H7 (cell line): ENCODE data around the gene GJA5. TPM values are rescaled to one million over a fixed set of nuclear protein-coding genes. Genes with fewer than 3 reads are reported as not detected.

Source experiments
- DNase-seq: peaks from one replicate; pipeline ENCODE4 v3.0.0; 2012
- H3K27me3 ChIP-seq: 2 replicates; pipeline ENCODE4 v1.6.0; 2011; ENCODE audit warnings: mild to moderate bottlenecking, low read length; ENCODE audit not compliant: control insufficient read depth, insufficient read depth
- H3K36me3 ChIP-seq: replicated peaks from 2 replicates; pipeline ENCODE4 v1.5.1; 2011; ENCODE audit warnings: low read length; ENCODE audit not compliant: control insufficient read depth, insufficient read depth
- H3K4me3 ChIP-seq: 2 replicates; pipeline ENCODE4 v1.5.1; 2011; ENCODE audit warnings: low read depth, mild to moderate bottlenecking, control low read depth, low read length, moderate library complexity; ENCODE audit not compliant: insufficient read depth
- total RNA-seq: library from RNA; depleted of rRNA; stranded (reverse); fragments of >200 nt; shearing (Covaris generic); gene quantifications from 2 replicates; pipeline ENCODE4 v1.2.3, GENCODE V29; 2014; rRNA removed

The GJA5 gene
- total RNA-seq, 1 experiment from 2014 or later = 2.6 TPM

GRCh38 chr1:147726168-147726567, 34.2 kb downstream of the GJA5 start:
- Histone ChIP-seq H3K4me3 (no peak overlapping the region), H3K36me3 (no peaks in the 10 kb centered on the region), H3K27me3 (no peaks in the 10 kb centered on the region)
- DNase-seq = peak; percentile 19

- Histone ChIP-seq H3K27me3 (no peaks in the 10 kb centered on the region), H3K36me3 (no peaks in the 10 kb centered on the region), H3K4me3 (no peak overlapping the region)
- DNase-seq = no peak
These were observed 34.7 kb downstream of the GJA5 start for GRCh38 chr1:147725685-147726084.

DNA sequence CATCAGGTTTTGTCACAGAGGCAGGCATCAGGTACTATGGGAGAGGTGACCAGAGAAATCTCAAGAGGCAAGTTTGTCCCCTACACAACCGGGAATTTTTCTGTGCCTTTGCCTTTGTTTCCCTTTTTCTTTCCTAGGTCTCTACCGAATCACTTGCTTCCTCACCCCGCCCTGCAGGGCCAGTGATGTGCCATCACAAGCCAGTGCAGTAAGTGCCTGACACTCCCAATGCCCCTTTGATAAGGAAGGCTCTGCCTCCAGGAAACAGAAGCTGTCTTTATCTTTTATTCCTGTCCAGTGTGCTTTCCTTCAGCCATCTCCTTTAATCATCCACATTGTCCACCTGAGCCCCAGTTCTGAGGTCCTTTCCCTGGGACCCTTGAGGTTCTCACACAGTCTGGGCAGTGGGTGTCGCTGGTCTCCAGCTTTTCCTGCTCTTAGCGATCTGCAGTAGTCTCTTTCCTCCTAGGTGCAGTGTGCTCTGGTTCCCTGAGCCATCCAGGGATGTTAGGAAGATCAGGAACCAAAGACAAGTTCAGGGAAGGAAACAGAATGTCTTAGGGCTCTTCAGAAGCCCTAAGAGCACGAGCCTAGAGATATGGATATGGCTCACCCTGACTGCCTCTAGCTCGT, 36.6 kb downstream of the GJA5 start:
- H3K36me3 ChIP-seq = no peaks in the 10 kb centered on the region
- DNase-seq = peak; percentile 64

GRCh38 chr1:147722124-147722523, 38.3 kb downstream of the GJA5 start:
- Histone ChIP-seq H3K36me3 (no peaks in the 10 kb centered on the region), H3K27me3 (no peaks in the 10 kb centered on the region), H3K4me3 (no peak overlapping the region)
- DNase-seq = peak; percentile 53

More for the DNA sequence above, 36.6 kb downstream of the GJA5 start:
- Histone ChIP-seq H3K27me3 (no peaks in the 10 kb centered on the region), H3K4me3 (no peak overlapping the region)

- Histone ChIP-seq H3K27me3 (no peaks in the 10 kb centered on the region), H3K4me3 (no peak overlapping the region), H3K36me3 (no peaks in the 10 kb centered on the region)
- no peak for DNase-seq
These were observed 38.7 kb downstream of the GJA5 start for GRCh38 chr1:147721716-147722115.

DNA sequence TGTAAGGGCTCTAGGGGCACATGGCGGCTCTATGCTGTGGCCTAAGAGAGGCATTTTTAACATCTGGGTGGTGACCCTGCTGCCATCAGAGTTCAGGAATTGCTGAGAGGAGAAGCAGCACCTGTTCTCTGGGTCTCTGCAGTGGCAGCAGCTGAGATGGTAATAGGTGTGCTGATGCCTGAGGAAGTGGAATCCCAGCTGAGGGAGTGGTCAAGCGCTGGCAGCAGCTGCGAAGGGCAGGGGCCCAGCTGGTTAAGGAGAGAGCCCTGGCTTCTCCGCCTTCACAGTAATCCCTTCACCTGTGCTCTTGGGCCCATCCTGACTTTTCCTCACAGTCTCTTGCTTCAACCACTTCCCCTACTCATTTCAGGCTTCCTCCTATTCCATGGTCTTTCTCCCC, 39.8 kb downstream of the GJA5 start:
- no peak for DNase-seq
- no peak overlapping the region for H3K4me3 ChIP-seq
- no peaks in the 10 kb centered on the region for H3K36me3 ChIP-seq
- no peaks in the 10 kb centered on the region for H3K27me3 ChIP-seq

GRCh38 chr1:147719711-147720225, 40.6 kb downstream of the GJA5 start:
- DNase-seq = no peak
- Histone ChIP-seq H3K4me3 (no peak overlapping the region), H3K27me3 (no peaks in the 10 kb centered on the region; the same call in 1 of the 2 replicates), H3K36me3 (no peaks in the 10 kb centered on the region)

GRCh38 chr1:147719029-147719698, 41.2 kb downstream of the GJA5 start:
- Histone ChIP-seq H3K4me3 (no peak overlapping the region), H3K27me3 (no peaks in the 10 kb centered on the region; the same call in 1 of the 2 replicates), H3K36me3 (no peaks in the 10 kb centered on the region)
- DNase-seq = no peak

GRCh38 chr1:147717706-147718097, 42.7 kb downstream of the GJA5 start:
- H3K27me3 ChIP-seq = no peaks in the 10 kb centered on the region; the same call in 1 of the 2 replicates
- no peak overlapping the region for H3K4me3 ChIP-seq
- DNase-seq = no peak
- H3K36me3 ChIP-seq = no peaks in the 10 kb centered on the region

GRCh38 chr1:147717051-147717705, 43.2 kb downstream of the GJA5 start:
- H3K27me3 ChIP-seq = no peaks in the 10 kb centered on the region; the same call in 1 of the 2 replicates
- no peaks in the 10 kb centered on the region for H3K36me3 ChIP-seq
- H3K4me3 ChIP-seq = no peak overlapping the region
- DNase-seq = no peak

DNA sequence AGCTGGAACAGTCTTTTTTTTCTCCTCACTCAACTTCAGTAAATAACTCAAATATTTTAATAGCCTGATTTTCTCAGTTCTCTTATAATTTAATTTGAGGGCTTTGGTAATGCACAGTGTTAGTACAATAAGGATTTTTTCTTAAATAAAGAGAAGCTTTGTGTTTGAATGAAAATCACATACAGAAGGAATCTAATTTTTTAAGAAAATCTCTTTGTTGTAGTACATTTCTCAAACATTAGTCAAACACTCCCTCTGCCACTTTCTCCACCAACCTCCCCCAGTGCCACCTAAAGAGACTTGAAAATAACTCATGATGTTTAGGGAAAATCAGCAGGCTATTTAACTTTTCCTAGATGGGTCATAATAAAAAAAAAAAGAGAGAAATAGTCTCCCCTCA, 47.8 kb downstream of the GJA5 start:
- DNase-seq = no peak
- Histone ChIP-seq H3K36me3 (no peaks in the 10 kb centered on the region), H3K4me3 (no peak overlapping the region), H3K27me3 (no peaks in the 10 kb centered on the region; the same call in 1 of the 2 replicates)

Other genes with a start within 250 kb of the GJA5 start
- gene BCL9, start 219.1 kb downstream of the GJA5 start, total RNA-seq = 34.8 and 35.3 TPM in 2 replicates
- gene ACP6, start 90.1 kb downstream of the GJA5 start, total RNA-seq = 21.0 and 38.5 TPM in 2 replicates
- gene GJA8, start 142.2 kb upstream of the GJA5 start, total RNA-seq = not detected in 2 replicates
- 16.8 and 26.1 TPM in 2 replicates for gene GPR89B, start 167.8 kb upstream of the GJA5 start, total RNA-seq